Peyer's patch (tissue), 4 donors: ENCODE results near the gene LINGO1. TPM values are rescaled to one million over a fixed set of nuclear protein-coding genes. Genes with fewer than 3 reads are reported as not detected.
A peak's percentile ranks its signal among the peaks of the same experiment; 100 is the strongest.

ENCODE experiments used
- DNase-seq, 3 donors: peaks; one replicate each; pipeline ENCODE4 v3.0.0-alpha.2; 2017 to 2019
- H3K27ac ChIP-seq, 4 donors: fragments of 200-600 bp; sonication (generic); one replicate each; pipeline ENCODE4 v1.5.1; 2016 to 2019
- H3K27me3 ChIP-seq, 2 donors: fragments of 200-600 bp; sonication (generic); one replicate each; pipeline ENCODE4 v1.5.1; 2019
- H3K36me3 ChIP-seq, 3 donors: fragments of 200-600 bp; sonication (generic); one replicate each; pipeline ENCODE4 v1.5.1; 2016 to 2019
- H3K4me1 ChIP-seq, 4 donors: fragments of 200-600 bp; sonication (generic); one replicate each; pipeline ENCODE4 v1.5.1; 2016 to 2019
- H3K4me3 ChIP-seq, 4 donors: fragments of 200-600 bp; sonication (generic); 1 replicate in 3 of 4; 2 replicates in 1 of 4; pipeline ENCODE4 v1.5.1; 2016 to 2019; ENCODE audit warnings: mild to moderate bottlenecking in 1 of 4
- H3K9me3 ChIP-seq, 4 donors: fragments of 200-600 bp; sonication (generic); one replicate each; pipeline ENCODE4 v1.5.1; 2016 to 2019; ENCODE audit warnings: mild to moderate bottlenecking in 1 of 4
- CTCF ChIP-seq, 6 experiments: fragments of 450-650 bp in 4 of 6; fragments of 200-600 bp in 2 of 6; sonication (generic) in 1 of 6; IDR thresholded peaks; one replicate each; pipeline ENCODE4 v1.5.1; 2017 to 2019; ENCODE audit warnings: antibody characterized with exemption in 6 of 6, mild to moderate bottlenecking in 3 of 6, moderate library complexity in 1 of 6
- POLR2A ChIP-seq, 2 donors: fragments of 450-650 bp; IDR thresholded peaks; one replicate each; pipeline ENCODE4 v1.5.1; 2017; ENCODE audit warnings: antibody characterized with exemption in 2 of 2, mild to moderate bottlenecking in 2 of 2, moderate library complexity in 2 of 2
- total RNA-seq, 4 donors: library from RNA; depleted of rRNA; stranded (reverse); fragments of >200 nt; gene quantifications; one replicate each; pipeline ENCODE4 v1.1.0, GENCODE V29; 2016

The LINGO1 gene
- total RNA-seq, 4 donors from 2014 or later, result 3.0 TPM; not detected in 3

- no peak for TF ChIP-seq POLR2A (IDR thresholded peaks at IDR 0.05)
- TF ChIP-seq CTCF (IDR thresholded peaks at IDR 0.05), result no peak
- Histone ChIP-seq H3K27me3 (no peaks in the 10 kb centered on the region), H3K36me3 (no peaks in the 10 kb centered on the region), H3K9me3 (no peaks in the 10 kb centered on the region), H3K4me3 (no peak overlapping the region), H3K4me1 (no peaks in the 10 kb centered on the region), H3K27ac (no peak overlapping the region)
- DNase-seq, result no peak
Observed at GRCh38 chr15:77621847-77622208, 10.9 kb downstream of the LINGO1 start.

- DNase-seq, result no peak
- Histone ChIP-seq H3K36me3 (no peaks in the 10 kb centered on the region), H3K27ac (no peak overlapping the region), H3K4me1 (no peaks in the 10 kb centered on the region), H3K27me3 (no peaks in the 10 kb centered on the region), H3K4me3 (no peak overlapping the region), H3K9me3 (no peaks in the 10 kb centered on the region)
- no peak for TF ChIP-seq POLR2A (IDR thresholded peaks at IDR 0.05)
- TF ChIP-seq CTCF (IDR thresholded peaks at IDR 0.05), result no peak
Observed at GRCh38 chr15:77620960-77621647, 11.6 kb downstream of the LINGO1 start.

- Histone ChIP-seq H3K9me3 (no peaks in the 10 kb centered on the region), H3K4me1 (no peaks in the 10 kb centered on the region), H3K27ac (no peak overlapping the region), H3K36me3 (no peaks in the 10 kb centered on the region), H3K4me3 (no peak overlapping the region), H3K27me3 (no peaks in the 10 kb centered on the region)
- DNase-seq, result no peak
- no peak for TF ChIP-seq POLR2A (IDR thresholded peaks at IDR 0.05)
- TF ChIP-seq CTCF (IDR thresholded peaks at IDR 0.05), result no peak
Observed at GRCh38 chr15:77620297-77620696, 12.4 kb downstream of the LINGO1 start.

- H3K9me3 ChIP-seq, result no peaks in the 10 kb centered on the region
- no peak overlapping the region for H3K27ac ChIP-seq
- no peak for DNase-seq
- H3K36me3 ChIP-seq, result no peaks in the 10 kb centered on the region
- H3K4me3 ChIP-seq, result no peak overlapping the region
- no peak for TF ChIP-seq POLR2A (IDR thresholded peaks at IDR 0.05)
- no peak for TF ChIP-seq CTCF (IDR thresholded peaks at IDR 0.05)
- no peaks in the 10 kb centered on the region for H3K4me1 ChIP-seq
- H3K27me3 ChIP-seq, result no peaks in the 10 kb centered on the region
Observed at GRCh38 chr15:77619883-77620282, 12.8 kb downstream of the LINGO1 start.

GRCh38 chr15:77617476-77618230 is 15.1 kb downstream of the LINGO1 start:
- no peak overlapping the region for H3K4me3 ChIP-seq
- DNase-seq, result no peak
- no peaks in the 10 kb centered on the region for H3K4me1 ChIP-seq
- no peaks in the 10 kb centered on the region for H3K36me3 ChIP-seq
- no peak overlapping the region for H3K27ac ChIP-seq
- TF ChIP-seq POLR2A (IDR thresholded peaks at IDR 0.05), result no peak
- TF ChIP-seq CTCF (IDR thresholded peaks at IDR 0.05), result peak in 4 of 6 experiments; percentile 16 to 25 (median 22)
- no peaks in the 10 kb centered on the region for H3K27me3 ChIP-seq
- H3K9me3 ChIP-seq, result no peaks in the 10 kb centered on the region
